Effector CD8-positive, alpha-beta T cell (primary cell): ENCODE measurements around the gene TTC1.
"Not testable (repeated sequence)": the region's sequence is repeated elsewhere in the genome, so short reads cannot be mapped to it uniquely, and the experiment has no call there.

Experiments
- DNase-seq: peaks from one replicate; lab custom pipeline; 2025; lab: John Stamatoyannopoulos, UW
- total RNA-seq, 4 experiments: gene quantifications; one replicate each; lab custom pipeline; 2026; lab: John Stamatoyannopoulos, UW

Gene TTC1, protein sequence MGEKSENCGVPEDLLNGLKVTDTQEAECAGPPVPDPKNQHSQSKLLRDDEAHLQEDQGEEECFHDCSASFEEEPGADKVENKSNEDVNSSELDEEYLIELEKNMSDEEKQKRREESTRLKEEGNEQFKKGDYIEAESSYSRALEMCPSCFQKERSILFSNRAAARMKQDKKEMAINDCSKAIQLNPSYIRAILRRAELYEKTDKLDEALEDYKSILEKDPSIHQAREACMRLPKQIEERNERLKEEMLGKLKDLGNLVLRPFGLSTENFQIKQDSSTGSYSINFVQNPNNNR
- 63.1 to 108 (median 71.8) reads per million in 4 experiments for total RNA-seq

GRCh38 chr5:160008877-160009590 is at the start of gene TTC1:
Gene TTC1 (plus strand): TSS chr5:160009139. CDS start chr5:160010529, 1,390 bp downstream.
- DNase-seq: peak; percentile 90

GRCh38 chr5:159961176-159962160 is 47.5 kb upstream of the TTC1 start:
- DNase-seq: no peak

DNA sequence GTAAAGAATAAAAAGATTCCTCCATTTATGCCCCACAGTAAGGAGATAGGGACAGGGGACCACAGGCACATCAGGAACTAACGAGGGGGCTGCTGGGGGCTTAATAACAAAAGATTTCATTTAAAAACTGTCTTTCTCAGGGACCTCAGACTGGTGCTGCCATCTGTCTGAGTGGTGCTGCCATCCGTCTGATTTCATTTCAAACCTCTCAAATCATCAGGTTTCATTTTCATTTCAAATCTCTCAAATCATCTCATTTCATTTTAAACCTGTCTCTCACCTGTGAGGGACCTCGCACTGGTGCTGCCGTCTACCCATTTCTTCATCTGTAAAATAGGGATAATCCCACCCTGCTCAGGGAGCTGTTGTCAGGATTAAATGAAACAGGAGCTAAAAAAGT is 46.7 kb upstream of the TTC1 start:
- no peak for DNase-seq

DNA sequence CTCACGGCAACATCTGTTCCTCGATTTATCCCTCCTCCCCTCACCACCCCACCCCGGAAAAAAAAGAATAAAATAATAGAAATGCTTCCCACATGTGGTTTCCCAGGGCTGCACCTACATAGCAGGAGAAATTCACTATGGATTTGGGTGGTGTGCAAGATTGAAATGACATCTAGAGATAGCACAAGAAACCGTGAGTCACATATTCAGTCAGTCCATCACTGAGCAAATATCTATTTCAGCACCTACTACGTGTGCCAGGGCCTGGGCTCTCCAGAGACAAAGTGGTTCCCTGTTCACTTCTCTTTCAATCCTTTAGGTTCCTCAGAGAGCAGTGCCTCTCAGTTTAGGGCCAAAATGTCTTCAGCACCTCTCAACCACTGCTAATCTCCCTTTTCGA is 45.0 kb upstream of the TTC1 start:
- DNase-seq: no peak

DNA sequence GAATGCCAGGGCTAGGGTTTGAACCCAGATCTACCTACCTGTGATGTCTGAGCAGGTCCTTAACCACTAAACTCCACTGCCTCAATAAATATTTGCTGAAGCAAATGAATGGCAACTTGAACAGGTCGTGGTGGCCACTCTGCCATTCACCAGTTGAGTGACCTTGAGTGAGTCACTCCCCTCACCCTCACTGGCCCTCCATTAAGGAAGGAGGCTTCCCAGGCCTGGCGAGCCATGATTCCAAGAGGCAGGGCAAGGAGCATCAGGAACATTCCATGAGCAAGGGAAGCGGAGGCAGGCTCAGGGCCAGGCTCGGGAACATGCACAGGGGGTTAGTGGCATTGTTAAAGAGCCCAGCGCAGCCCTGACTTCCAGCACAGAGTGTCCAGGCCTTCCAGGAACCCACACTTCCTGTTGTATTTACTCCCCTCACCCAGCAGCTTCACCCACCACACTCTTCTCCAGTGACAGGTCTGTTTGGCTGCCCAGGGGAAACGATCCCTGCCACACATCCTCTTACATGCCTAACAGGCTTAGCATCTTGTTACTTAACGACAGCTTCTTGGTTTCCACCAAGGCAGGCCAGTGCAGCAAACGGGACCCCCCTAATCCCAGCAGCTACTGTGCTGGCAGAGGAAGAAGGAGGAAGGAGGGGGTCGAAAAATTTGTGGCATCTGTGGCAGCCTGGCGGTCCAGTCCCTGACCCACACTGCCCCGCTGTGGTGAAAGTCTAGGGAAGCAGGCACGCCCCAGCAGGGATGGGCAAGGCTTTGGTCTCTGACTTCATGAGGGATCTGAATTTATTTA is 43.7 kb upstream of the TTC1 start:
- no peak for DNase-seq

GRCh38 chr5:159965838-159966128 is 43.2 kb upstream of the TTC1 start:
- DNase-seq: not testable (repeated sequence)

- DNase-seq: no peak
Measured at GRCh38 chr5:159969966-159970365, 39.0 kb upstream of the TTC1 start.

GRCh38 chr5:159971038-159971437 is 37.9 kb upstream of the TTC1 start:
- DNase-seq: no peak

GRCh38 chr5:159971514-159971913 is 37.4 kb upstream of the TTC1 start:
- DNase-seq: no peak

GRCh38 chr5:159971931-159972461 is 36.9 kb upstream of the TTC1 start:
- DNase-seq: no peak

GRCh38 chr5:159972538-159973362 is 36.2 kb upstream of the TTC1 start:
- DNase-seq: no peak

DNA sequence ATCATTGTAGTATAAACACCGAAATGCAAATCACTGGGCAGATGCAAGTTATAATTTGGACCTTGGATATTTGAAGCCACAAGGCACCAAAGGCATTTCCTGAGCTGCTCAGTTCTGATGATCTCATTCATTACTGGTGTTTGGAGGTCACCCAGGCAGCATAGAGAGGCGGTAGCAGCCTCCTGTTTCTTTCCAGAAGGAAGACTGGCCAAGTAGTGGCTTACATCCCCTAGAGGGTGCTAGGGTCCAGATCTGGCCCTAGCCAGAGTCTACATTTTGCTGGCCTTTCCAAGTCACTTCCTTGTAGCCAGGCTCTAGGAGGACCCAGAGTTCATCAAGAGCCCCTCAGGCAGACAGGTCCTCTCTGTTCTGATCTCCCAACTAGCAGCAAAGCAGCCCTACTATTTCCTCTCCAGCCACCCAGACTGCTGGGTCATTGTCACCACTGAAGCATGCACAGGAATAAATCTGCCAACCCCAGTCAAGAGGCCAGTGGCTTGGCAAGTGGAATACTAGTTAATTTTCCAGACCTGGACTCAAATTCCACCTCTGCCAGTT is 33.4 kb upstream of the TTC1 start:
- DNase-seq: no peak

- DNase-seq: no peak
Measured at GRCh38 chr5:159976921-159977320, 32.0 kb upstream of the TTC1 start.

- DNase-seq: no peak
Measured at GRCh38 chr5:159978358-159978757, 30.6 kb upstream of the TTC1 start.

- DNase-seq: no peak
Measured at GRCh38 chr5:159982421-159983173, 26.3 kb upstream of the TTC1 start.

GRCh38 chr5:159987031-159987674 is 21.8 kb upstream of the TTC1 start:
- DNase-seq: peak; percentile 54

- DNase-seq: no peak
Measured at GRCh38 chr5:159990506-159990905, 18.4 kb upstream of the TTC1 start.

DNA sequence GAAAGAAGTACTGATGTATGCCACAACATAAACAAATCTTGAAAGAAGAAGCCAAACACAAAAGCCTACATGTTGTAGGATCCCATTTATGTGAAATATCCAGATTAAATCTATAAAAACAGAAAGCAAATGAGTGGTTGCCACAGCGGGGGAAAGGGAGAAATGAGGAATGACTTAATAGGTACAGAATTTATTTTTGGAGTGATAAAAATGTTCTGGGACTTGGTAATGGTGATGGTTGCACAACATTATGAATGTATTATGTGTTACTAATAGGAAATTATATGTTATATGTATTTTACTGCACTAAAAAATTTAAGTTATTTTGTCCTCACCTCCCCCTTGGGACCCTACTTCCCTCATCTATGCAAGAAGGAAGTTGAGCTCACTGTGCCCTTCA is 16.4 kb upstream of the TTC1 start:
- DNase-seq: no peak

DNA sequence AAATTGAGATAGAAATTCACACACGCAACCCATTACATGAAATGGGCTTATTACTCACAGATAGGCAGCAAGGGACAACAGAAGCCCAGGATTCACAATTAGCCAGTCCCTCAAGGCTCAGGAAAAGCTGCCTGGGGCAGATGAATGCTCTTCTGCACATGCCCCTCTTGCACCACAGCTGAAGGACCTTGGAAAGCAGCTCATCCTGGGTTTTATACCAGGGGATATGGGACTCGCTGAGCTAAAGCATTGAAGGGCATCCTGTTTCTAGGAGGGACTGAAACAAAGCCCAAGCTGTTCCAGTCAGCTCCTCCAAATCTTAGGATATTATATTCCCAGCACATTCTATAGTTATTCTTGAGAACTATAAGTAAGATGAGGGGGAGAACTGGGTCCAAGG is 15.7 kb upstream of the TTC1 start:
- DNase-seq: no peak
